ELR (cell line): Measurements from ENCODE around the gene SLC10A6.

Experiments used
- DNase-seq: peaks from one replicate; pipeline ENCODE4 v3.0.0-alpha.2; 2015; ENCODE audit warnings: low read depth

Gene SLC10A6

DNA sequence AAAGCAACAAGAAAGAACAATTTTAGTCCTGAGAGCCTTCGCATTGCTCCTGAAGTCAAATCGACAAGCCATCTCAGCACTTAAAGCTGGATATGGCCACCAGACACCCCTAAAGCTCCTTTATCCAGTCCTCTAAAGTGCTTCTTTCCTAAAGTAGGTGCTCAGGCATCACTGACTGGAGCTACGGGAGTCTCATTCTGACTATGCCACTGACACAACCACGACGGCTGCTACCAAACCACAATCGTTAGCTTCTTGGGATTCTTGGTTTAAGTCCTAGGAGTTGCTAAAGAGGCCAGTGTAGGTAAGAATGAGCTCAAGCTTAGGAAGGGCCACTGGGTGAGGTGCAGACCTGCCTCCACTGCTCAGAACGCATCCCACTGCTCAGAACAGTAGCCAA, 1.0 kb downstream of the SLC10A6 start:
- DNase-seq = peak; percentile 37

GRCh38 chr4:86847571-86847970, 1.6 kb downstream of the SLC10A6 start:
- DNase-seq = no peak

GRCh38 chr4:86846921-86847320, 2.3 kb downstream of the SLC10A6 start:
- no peak for DNase-seq

GRCh38 chr4:86845593-86845992, 3.6 kb downstream of the SLC10A6 start:
- DNase-seq = no peak

GRCh38 chr4:86841309-86841708, 7.9 kb downstream of the SLC10A6 start:
- no peak for DNase-seq

DNA sequence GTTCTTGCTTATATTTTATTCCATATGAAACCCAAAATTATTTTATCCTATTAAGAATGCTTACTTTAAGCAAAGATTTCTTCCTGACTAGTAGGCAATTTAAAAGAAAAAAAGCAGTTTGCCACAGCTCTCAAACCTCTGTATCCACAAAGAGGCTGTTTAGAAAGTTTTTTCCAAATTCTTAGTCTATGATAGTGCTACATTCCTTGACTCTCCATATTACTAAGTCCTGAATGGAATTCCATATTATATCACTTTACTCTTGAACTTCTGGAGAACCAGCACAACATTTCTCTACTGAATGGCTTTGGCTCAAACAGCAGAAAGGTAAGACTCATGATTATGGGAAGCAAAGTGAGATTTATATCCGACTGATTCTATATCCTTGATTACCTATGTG, 8.3 kb downstream of the SLC10A6 start:
- DNase-seq = no peak

DNA sequence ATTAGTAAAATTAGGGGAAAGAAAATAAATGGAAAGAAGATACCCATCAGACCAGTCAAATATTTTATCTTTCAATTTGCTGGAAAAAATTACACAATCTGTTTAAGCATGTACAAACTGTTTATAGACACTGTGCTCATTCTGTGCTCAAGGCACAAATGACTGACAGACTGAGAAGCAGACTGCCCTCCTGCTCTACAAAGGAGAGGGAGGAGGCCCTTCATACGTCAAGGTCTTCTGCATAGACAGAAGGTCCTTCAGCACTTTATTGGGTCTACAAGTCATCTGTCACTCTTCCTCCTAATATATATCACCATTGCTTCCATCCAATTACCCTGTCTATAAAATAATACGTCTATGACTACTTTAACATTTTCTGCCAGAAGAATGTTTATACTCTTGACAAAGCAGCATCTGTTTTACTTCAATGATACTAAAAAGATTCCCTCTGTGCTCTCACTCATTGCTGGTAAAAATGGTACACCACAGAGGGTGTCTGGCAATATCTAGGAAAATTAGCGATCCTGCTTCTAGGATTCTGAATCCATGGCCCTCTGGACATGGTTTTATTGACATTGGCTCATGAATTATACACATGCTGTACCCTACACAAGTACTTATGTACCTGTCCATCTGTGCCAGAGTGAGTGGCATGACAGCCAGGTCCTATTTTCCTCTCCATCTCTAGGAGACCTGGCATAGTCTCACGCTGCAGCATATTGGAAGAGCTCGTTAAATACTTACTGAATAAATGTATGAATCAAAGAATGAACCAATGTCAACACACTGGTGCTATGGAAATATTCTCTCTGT, 11.3 kb downstream of the SLC10A6 start:
- DNase-seq = no peak

- DNase-seq = no peak
Measured at GRCh38 chr4:86835677-86836076, 13.5 kb downstream of the SLC10A6 start.

DNA sequence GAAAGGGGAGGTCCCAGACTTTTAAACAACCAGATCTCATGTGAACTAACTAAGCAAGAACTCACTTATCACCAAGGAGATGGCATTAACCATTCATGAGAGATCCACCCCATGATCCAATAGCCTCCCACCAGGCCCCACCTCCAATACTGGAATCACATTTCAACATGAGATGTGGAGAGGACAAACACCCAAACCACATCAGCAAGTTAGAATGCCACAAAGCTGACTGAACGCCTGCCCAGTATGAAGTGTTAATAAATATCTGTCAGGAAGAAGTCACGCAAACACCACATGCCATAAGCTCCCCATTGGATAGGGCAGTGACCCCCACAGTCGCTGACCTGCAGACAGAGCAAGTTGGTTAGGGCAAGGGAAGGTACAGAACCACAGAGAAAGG, 14.3 kb downstream of the SLC10A6 start:
- DNase-seq = peak; percentile 49

DNA sequence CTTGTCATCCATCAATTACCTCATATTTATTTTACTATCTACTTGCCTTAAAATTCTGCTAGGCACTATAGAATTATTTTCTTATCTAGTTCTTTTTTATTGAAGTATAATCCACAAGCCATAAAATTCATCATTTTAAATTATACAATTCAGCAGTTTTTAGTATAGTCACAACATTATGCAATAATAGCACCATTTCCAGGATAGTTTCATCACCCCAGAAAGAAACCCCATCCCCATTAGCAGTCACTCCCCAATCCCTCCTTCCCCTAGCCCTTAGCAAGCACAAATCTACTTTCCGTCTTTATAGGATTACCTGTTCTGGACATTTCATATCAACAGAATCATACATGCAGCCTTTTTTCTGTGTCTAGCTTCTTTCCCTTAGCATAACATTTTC, 15.6 kb downstream of the SLC10A6 start:
- DNase-seq = no peak

DNA sequence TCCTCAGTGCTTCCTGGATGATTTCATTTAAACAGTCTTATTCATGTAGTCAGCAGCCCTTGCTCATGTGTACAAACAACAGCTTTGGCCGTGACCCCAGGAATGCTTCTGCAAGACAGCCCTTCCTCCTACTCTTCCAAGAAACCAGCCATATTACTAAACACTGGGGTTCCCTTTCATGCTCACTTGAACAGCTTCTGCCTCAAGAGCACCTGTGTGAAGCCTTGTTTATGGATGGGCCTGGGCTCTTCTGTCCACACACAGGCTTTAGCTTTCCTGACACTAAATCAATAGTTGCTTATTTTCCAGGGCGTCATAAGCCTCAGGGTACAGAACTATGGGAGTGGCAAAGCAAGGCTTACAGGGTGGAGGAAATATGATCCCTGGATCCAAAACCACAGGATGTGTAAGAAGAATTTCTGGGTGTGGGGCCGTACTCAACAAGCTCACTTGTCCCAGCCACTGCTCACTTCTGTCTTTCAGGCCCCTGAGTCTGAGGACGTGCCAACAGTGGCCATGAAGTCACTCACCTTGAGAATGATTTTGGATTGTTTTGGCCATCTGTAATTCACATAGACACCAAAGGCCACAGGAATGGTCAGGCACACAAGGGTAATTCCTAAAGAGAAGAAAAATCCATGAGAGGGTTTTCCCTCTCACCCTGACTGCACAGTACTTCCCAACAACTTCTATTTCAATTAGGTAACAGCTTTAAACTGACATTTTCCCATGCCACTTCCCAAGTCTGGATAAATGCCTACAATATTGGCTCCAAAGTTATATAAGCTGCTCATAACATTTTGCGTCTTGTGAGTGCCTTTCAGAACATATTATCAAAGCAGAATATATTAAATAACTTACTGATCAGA, 17.7 kb downstream of the SLC10A6 start:
- DNase-seq = peak; percentile 90

DNA sequence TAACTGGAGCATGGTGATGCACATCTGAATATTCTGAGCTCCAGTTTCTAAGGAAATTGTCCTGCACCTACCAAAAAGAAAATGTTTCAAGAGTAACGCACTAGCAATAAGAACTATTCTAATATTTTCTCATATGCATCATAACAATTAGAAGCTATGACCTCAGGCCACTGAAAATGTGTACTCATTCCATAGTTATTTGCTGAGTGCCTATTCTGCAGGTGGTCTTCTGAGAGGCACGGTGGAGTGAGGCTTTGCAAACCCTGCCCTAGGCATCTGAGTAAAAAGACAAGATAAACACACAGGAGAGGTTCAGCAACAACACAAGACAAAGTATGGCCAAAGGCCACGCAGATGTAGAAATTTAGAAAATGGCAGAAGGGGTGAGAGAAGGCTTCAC, 23.7 kb downstream of the SLC10A6 start:
- peak; percentile 73 for DNase-seq

DNA sequence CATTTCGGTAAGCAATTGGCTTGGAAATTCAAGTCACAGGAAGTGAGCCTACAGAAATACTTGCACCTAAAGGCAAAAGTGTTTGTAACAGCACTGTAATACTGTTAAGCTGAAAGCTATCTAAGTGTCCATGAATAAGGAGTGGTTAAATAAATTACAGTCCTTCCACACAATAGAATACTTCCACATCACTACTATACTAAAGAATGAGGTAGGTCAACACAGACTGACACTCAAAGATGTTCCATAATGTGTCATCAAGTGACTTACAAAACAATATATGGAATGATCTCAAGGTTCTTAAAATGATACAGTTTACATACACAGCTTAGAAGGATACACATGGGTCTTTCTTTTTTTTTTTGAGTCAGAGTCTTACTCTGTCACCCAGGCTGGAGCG, 27.0 kb downstream of the SLC10A6 start:
- DNase-seq = peak; percentile 28

DNA sequence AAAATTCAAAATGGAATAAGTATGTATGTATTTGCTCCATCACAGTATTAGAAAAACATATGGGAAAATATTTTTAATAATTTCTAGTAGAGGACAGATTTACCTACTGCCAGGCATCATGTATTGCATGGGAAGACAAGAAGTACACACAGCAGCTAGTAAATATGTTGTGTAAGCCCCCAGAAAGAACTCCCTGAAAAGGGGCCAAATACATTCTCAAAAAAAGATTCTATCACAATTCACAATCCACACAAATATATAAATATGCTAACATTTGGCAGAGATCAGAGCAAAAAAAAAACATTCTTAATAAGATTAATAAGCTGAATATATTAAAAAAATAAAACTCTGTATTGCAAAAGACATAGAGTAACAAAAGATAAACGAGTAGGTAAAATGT, 28.0 kb downstream of the SLC10A6 start:
- DNase-seq = no peak

- DNase-seq = no peak
Measured at GRCh38 chr4:86819561-86819960, 29.6 kb downstream of the SLC10A6 start.

DNA sequence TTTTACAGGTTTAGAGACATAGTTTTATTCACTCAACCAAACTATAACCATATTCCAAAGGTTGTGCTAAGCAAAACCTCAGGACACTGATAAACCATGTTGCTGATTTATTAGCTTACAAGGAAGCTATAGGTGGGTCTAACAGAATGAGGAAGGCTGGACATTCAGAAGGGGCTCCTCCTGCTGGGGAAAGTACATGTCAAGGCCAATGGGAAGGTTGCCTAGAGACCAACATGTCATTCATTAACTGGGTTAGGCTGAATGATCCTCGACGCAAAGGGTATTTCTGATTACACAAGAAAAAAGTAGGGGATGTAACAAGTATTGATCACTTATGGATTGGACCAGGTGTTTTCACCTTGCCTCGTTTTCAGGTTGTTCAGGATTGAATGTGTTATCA, 30.3 kb downstream of the SLC10A6 start:
- DNase-seq = no peak

GRCh38 chr4:86818211-86818610, 31.0 kb downstream of the SLC10A6 start:
- DNase-seq = no peak

DNA sequence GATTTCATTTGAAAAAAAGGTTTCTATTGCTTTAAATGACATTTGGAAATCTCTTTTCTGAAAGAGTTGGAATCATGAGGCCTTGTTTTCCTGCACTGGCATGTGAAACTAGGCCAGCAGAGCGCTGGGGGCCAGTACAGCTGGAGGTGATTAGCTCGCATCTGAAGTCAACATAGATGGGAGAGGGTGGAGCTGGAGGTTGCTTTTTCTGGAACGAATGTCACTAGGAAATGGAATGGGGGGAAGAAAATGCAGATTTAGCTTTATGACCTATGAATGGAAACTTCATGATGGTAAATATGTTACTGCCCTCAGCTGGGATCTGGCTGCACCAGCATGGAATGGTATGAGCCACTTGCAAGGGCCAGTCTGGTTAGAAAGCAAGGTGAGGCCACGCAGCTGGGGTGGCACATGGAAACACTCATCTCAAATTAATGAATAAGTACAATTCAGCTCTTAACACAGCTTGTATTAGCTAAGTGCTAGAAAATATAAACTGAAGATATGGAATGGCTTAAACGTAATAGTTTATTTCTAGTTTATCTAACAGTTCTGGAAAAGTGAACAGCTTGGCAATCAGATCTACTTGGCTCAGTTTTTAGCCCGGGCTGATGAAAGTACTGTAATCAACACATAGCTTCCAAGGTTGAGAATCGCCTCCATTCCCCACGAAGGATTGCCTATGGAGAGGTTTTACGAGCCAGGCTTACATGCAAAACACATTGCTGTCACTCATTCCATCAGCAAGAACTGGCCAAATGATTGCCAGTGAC, 32.5 kb downstream of the SLC10A6 start:
- no peak for DNase-seq

- DNase-seq = no peak
Measured at GRCh38 chr4:86815653-86816052, 33.5 kb downstream of the SLC10A6 start.

GRCh38 chr4:86810847-86811246, 38.3 kb downstream of the SLC10A6 start:
- no peak for DNase-seq

DNA sequence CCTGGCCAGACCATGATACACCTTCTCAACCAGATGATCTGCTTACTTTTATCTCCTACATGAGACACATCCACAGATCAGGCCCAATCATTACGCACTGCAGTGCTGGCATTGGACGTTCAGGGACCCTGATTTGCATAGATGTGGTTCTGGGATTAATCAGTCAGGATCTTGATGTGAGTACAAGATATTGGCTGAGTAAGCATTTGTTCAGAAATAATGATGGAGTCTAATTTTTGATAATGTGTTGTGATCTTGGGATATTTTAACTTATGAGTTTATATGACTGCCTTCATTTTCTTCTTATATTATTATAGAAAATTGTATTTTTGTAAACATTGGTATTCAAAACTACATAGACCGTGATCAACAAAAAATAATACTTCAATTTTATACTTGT, 39.4 kb downstream of the SLC10A6 start:
- DNase-seq = no peak

- DNase-seq = peak; percentile 16
Measured at GRCh38 chr4:86791126-86791525, 58.1 kb downstream of the SLC10A6 start.

- no peak for DNase-seq
Measured at GRCh38 chr4:86788826-86789225, 60.4 kb downstream of the SLC10A6 start.
